Chondrocyte (in vitro differentiated cells): ENCODE results near the gene TRIM29. TPM values are rescaled to one million over a fixed set of nuclear protein-coding genes. Genes with fewer than 3 reads are reported as not detected.

ENCODE experiments used
- DNase-seq: peaks from one replicate; pipeline ENCODE4 v3.0.0; 2021; ENCODE audit warnings: mixed read lengths, low spot score
- H3K27ac Mint-ChIP-seq: one replicate; pipeline ENCODE4 v1.8.0; 2021; ENCODE audit warnings: mild to moderate bottlenecking, moderate library complexity, mixed read lengths; ENCODE audit not compliant: unreplicated experiment
- H3K27me3 Mint-ChIP-seq: 2 replicates; pipeline ENCODE4 v1.8.0; 2021; ENCODE audit warnings: low read depth, mixed read lengths
- H3K36me3 Mint-ChIP-seq: 2 replicates; pipeline ENCODE4 v1.8.0; 2021; ENCODE audit warnings: low read depth, mixed read lengths
- H3K4me1 Mint-ChIP-seq: 2 replicates; pipeline ENCODE4 v1.8.0; 2021; ENCODE audit warnings: low read depth, mild to moderate bottlenecking, mixed read lengths
- H3K4me3 Mint-ChIP-seq: one replicate; pipeline ENCODE4 v1.8.0; 2021; ENCODE audit warnings: mild to moderate bottlenecking, moderate library complexity, mixed read lengths; ENCODE audit not compliant: unreplicated experiment
- H3K9me3 Mint-ChIP-seq: 2 replicates; pipeline ENCODE4 v1.8.0; 2021; ENCODE audit warnings: low read depth, mixed read lengths
- total RNA-seq: library from RNA; stranded (reverse); gene quantifications from 3 replicates; pipeline ENCODE4 v1.2.1, GENCODE V29; 2021
- TF ChIP-seq, protein P1 (sequence below): fragments of 200-600 bp; sonication (generic); IDR thresholded peaks from 2 replicates; pipeline ENCODE4 v1.5.0; 2021; ENCODE audit warnings: antibody characterized with exemption, mild to moderate bottlenecking, moderate library complexity

The TRIM29 gene
- total RNA-seq, 1 donor from 2014 or later, result not detected

DNA sequence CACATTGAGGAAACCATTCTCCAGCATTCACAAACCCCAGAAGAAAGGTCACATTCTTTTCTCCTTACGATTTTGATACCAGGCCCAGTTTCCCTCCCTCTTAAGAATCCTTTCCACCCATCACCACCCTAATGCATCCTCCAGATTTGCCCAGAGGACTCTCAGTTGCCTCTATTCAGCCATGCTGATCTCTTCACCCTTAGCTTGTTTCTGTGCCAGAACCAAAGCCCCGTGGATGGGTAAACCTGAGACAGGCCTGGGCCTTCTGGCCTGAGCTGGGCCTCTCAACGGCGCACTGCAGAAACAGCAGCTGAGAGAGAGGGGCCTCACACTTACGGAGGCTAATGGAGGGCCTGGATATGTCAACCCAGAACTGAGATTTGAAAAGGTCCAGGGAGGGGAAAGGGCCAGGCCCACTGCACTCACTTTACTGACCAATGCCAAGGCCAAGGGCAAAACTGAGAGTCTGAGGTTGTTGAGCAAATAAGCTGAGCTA is 40.7 kb upstream of the TRIM29 start:
- peaks cover 21% of the 10 kb centered on the region for H3K27me3 Mint-ChIP-seq
- TF ChIP-seq, protein P1, sequence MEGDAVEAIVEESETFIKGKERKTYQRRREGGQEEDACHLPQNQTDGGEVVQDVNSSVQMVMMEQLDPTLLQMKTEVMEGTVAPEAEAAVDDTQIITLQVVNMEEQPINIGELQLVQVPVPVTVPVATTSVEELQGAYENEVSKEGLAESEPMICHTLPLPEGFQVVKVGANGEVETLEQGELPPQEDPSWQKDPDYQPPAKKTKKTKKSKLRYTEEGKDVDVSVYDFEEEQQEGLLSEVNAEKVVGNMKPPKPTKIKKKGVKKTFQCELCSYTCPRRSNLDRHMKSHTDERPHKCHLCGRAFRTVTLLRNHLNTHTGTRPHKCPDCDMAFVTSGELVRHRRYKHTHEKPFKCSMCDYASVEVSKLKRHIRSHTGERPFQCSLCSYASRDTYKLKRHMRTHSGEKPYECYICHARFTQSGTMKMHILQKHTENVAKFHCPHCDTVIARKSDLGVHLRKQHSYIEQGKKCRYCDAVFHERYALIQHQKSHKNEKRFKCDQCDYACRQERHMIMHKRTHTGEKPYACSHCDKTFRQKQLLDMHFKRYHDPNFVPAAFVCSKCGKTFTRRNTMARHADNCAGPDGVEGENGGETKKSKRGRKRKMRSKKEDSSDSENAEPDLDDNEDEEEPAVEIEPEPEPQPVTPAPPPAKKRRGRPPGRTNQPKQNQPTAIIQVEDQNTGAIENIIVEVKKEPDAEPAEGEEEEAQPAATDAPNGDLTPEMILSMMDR, result no peak

DNA sequence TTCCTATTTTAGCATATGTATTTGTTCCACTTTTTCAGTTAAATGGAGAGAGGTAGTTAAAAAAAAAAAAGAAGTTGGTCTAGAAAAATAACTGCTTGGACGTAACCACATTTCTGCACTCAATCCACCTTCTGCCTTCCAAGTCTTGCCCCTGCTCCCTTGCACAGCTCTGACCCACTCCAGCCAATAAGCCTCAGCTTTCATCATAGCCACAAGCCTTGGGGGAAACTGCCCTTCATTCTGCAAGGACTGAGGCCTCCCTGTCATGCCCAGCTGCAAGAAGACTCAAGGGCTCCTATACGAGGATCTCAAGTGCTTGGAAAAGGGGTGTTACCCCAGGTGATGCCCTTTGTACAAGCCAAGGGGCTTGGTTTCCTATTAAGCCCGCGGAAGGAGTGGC is 37.0 kb upstream of the TRIM29 start:
- H3K4me1 Mint-ChIP-seq, result no peaks in the 10 kb centered on the region
- H3K27me3 Mint-ChIP-seq, result peaks cover 42% of the 10 kb centered on the region
- no peak overlapping the region for H3K27ac Mint-ChIP-seq
- H3K9me3 Mint-ChIP-seq, result no peaks in the 10 kb centered on the region
- no peaks in the 10 kb centered on the region for H3K36me3 Mint-ChIP-seq
- H3K4me3 Mint-ChIP-seq, result no peak overlapping the region
- TF ChIP-seq, protein P1, result no peak
- DNase-seq, result no peak

More for the DNA sequence above, 40.7 kb upstream of the TRIM29 start:
- DNase-seq, result peak; percentile 37
- Mint-ChIP-seq H3K9me3 (no peaks in the 10 kb centered on the region), H3K4me3 (no peak overlapping the region), H3K4me1 (peaks cover 4% of the 10 kb centered on the region), H3K36me3 (no peaks in the 10 kb centered on the region), H3K27ac (no peak overlapping the region)

- Mint-ChIP-seq H3K4me3 (no peak overlapping the region), H3K9me3 (no peaks in the 10 kb centered on the region), H3K27me3 (peaks cover 40% of the 10 kb centered on the region), H3K4me1 (peaks cover 5% of the 10 kb centered on the region), H3K27ac (no peak overlapping the region), H3K36me3 (no peaks in the 10 kb centered on the region)
- DNase-seq, result no peak
- TF ChIP-seq, protein P1, result no peak
Observed at GRCh38 chr11:120173807-120174206, 35.9 kb upstream of the TRIM29 start.

DNA sequence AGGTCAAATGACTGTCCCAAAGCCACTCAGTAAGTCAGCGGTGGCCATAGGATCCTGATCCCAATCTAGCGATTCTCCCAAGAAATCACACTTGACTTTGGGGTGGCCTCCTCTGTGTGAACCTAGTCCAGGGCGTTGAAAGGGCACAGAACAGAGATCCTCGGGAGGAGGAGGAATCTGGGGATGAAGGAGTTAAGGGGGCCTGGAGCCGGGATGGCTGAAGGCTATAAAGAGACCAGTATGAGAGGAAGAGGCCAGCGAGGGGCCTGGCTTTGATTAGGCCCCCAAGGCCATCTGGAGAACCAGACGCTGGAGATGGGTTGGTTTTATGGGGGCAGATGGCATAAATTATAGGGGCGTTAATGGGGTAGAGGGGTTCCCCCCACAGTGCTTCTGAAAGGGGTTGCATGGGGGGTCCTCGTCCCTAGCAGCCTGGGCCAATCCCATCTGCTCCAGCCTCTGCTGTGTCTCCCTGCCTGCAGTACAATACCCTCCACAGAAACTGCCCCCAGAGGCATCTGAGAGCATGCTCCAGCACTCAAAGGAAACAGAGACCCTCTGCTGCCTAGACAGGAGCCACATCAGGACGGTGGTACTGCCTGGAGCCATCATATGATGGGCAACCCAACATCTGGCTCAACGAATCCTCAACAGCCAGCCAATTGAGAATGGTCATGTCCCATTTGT is 35.2 kb upstream of the TRIM29 start:
- TF ChIP-seq, protein P1, result no peak
- Mint-ChIP-seq H3K4me3 (no peak overlapping the region), H3K27me3 (peaks cover 41% of the 10 kb centered on the region), H3K27ac (no peak overlapping the region), H3K9me3 (no peaks in the 10 kb centered on the region), H3K4me1 (peaks cover 9% of the 10 kb centered on the region), H3K36me3 (no peaks in the 10 kb centered on the region)
- DNase-seq, result peak; percentile 34

GRCh38 chr11:120172054-120172911 is 34.4 kb upstream of the TRIM29 start:
- TF ChIP-seq, protein P1, result peak; percentile 90
- H3K27ac Mint-ChIP-seq, result no peak overlapping the region
- H3K36me3 Mint-ChIP-seq, result no peaks in the 10 kb centered on the region
- H3K4me1 Mint-ChIP-seq, result peaks cover 9% of the 10 kb centered on the region
- H3K4me3 Mint-ChIP-seq, result no peak overlapping the region
- H3K27me3 Mint-ChIP-seq, result peaks cover 49% of the 10 kb centered on the region
- no peak for DNase-seq
- H3K9me3 Mint-ChIP-seq, result no peaks in the 10 kb centered on the region
